Measurements from ENCODE around the gene NOC4L.
A peak's percentile ranks its signal among the peaks of the same experiment; 100 is the strongest.

The NOC4L gene

DNA sequence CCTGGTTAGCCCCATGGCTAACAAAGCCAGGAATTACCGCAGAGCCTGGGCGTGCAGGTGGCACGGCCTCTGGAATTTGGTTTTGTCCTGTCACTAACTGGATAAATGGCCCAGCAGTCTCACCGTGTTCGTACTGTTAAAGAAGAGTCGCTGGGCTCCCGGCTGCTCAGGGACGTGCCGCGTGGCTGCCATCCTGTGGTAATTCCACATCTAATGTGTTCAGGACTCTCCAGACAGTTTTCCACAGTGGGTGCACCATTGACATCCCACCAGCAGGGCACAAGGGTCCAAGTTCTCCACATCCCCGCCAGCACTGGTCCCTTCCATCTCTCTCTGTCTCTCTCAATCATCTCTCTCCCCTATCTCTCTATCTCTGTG is 19.6 kb downstream of the NOC4L start:
- H3K9ac ChIP-seq: peak overlapping the region in 5 of 11 experiments; percentile 72 to 79 (median 78); a peak in 3 of 22 replicates
- peak overlapping the region in 1 of 10 experiments; percentile 62; a peak in 2 of 20 replicates for H3K4me3 ChIP-seq
- H3K27me3 ChIP-seq: peaks cover 13 to 39% (median 27%) of the 10 kb centered on the region in 11 experiments; a peak in 20 of 22 replicates
- no peaks in the 10 kb centered on the region for H3K36me3 ChIP-seq
- H3K4me1 ChIP-seq: peaks cover 43 to 67% (median 61%) of the 10 kb centered on the region in 10 experiments
- peak overlapping the region; percentile 88 to 99 (median 93); a peak in 20 of 22 replicates for H3K4me2 ChIP-seq
- TF ChIP-seq Cebpa-rat (IDR thresholded peaks at IDR 0.05): no peak
- peak overlapping the region in 9 of 11 experiments; percentile 69 to 89 (median 81); a peak in 11 of 22 replicates for H3K27ac ChIP-seq
- H4K20me1 ChIP-seq: peaks cover 0 to 22% (median 0%) of the 10 kb centered on the region in 11 experiments; a peak in 4 of 22 replicates
- H3K9me3 ChIP-seq (replicated peaks in 1 of 11): peaks cover 0 to 8% (median 0%) of the 10 kb centered on the region in 11 experiments; a peak in 8 of 22 replicates

DNA sequence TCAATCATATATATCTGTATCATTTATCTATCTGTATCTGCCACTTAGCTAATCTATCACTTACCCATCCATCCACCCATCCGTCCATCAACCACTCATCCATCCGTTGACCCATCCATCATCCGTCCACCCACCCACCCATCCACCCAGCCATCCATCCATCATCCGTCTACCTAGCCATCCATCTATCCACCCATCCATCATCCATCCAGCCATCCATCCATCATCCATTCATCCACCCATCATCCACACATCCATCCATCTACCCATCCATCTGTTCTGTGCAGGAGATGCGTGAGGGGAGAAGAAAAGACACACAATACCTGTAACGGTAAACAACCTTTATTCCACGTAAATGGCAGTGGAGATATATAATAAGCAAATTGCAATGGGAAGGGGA is 20.2 kb downstream of the NOC4L start:
- no peak overlapping the region for H3K4me3 ChIP-seq
- TF ChIP-seq Cebpa-rat (IDR thresholded peaks at IDR 0.05): no peak

DNA sequence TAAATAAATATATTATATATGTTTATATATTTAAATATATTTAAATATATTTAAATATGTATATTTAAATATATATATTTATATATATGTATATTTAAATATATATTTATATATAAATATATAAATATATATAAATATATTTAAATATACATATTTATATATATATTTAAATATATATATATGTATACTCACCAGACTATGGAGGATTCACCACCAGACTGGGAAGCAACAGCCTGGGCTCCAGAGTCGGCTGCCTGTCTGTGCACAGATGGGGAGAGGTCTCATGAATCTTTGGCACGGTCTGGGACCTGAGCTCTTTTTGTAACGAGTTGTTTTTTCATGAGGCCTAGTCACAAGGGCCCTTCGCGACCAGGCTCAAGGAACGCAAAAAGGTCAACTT is 21.3 kb downstream of the NOC4L start:
- Histone ChIP-seq H3K9me3 (replicated peaks in 1 of 11) (peaks cover 0 to 8% (median 0%) of the 10 kb centered on the region in 11 experiments; a peak in 8 of 22 replicates), H3K9ac (no peak overlapping the region), H4K20me1 (peaks cover 0 to 16% (median 0%) of the 10 kb centered on the region in 11 experiments; a peak in 4 of 22 replicates), H3K4me2 (no peak overlapping the region), H3K4me1 (peaks cover 37 to 66% (median 60%) of the 10 kb centered on the region in 10 experiments), H3K27me3 (peaks cover 13 to 40% (median 34%) of the 10 kb centered on the region in 11 experiments; a peak in 20 of 22 replicates), H3K4me3 (no peak overlapping the region), H3K36me3 (no peaks in the 10 kb centered on the region), H3K27ac (no peak overlapping the region)
- no peak for TF ChIP-seq Cebpa-rat (IDR thresholded peaks at IDR 0.05)

More for the DNA sequence above, 20.2 kb downstream of the NOC4L start:
- Histone ChIP-seq H3K27me3 (peaks cover 13 to 39% (median 27%) of the 10 kb centered on the region in 11 experiments; a peak in 20 of 22 replicates), H3K4me1 (peaks cover 43 to 64% (median 59%) of the 10 kb centered on the region in 10 experiments), H4K20me1 (peaks cover 0 to 22% (median 0%) of the 10 kb centered on the region in 11 experiments; a peak in 3 of 22 replicates), H3K27ac (no peak overlapping the region), H3K4me2 (0 out of 22 replicates have a peak overlapping the region, but pooled peaks of 1 of the 11 experiments have one; percentile 99), H3K9ac (no peak overlapping the region), H3K36me3 (no peaks in the 10 kb centered on the region), H3K9me3 (replicated peaks in 1 of 11) (peaks cover 0 to 8% (median 0%) of the 10 kb centered on the region in 11 experiments; a peak in 8 of 22 replicates)

DNA sequence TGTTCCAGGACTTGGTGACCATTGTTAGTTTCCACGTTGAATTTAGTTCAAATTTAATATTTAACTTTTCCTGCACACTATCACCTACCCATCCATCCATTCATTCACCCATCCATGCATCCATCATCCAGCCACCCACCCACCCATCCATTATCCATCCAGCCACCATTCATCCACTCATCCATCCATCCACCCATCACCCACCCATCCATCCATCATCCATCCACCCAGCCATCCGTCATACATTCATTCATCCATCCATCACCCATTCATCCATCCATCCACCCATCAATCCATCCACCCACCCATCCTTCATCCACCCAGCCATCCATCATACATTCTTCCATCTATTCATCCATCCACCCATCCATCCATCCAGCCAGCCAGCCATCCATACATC is 21.8 kb downstream of the NOC4L start:
- TF ChIP-seq Cebpa-rat (IDR thresholded peaks at IDR 0.05): no peak
- H3K9ac ChIP-seq: no peak overlapping the region

DNA sequence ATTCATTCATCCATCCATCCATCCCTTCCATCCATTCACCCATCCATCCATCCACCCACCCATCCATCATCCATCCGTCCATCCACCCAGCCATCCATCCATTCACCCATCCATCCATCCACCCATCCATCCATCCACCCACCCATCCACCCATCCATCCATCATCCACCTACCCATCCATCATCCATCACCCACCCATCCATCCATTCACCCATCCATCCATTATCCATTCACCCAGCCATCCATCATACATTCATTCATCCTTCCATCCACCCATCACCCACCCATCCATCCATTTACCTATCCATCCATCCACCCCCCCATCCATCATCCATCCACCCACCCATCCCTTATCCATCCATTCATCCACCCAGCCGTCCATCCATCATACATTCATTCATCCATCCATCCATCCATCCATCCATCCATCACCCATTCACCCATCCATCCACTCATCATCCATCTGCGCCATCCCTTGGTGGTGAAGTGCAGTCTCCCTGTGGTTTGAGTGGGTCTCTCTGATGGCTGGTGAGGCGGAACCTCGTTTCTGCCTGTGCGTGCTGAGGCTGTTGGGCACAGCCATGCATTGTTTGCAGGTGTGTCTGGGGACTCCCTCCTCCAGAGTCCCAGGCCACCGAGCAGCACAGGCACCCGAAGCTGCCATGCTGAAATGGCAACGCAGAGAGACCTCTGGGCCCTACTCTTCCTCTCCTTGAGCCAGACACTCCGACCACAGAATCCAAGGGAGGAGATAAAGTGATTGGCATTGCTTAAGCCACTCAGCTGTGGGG is 22.7 kb downstream of the NOC4L start:
- Histone ChIP-seq H3K4me1 (peaks cover 40 to 73% (median 70%) of the 10 kb centered on the region in 10 experiments), H3K27ac (peak overlapping the region in 9 of 11 experiments; percentile 53 to 90 (median 72); a peak in 17 of 22 replicates), H3K9me3 (replicated peaks in 1 of 11) (no peaks in the 10 kb centered on the region), H3K27me3 (peaks cover 13 to 50% (median 34%) of the 10 kb centered on the region in 11 experiments; a peak in 20 of 22 replicates), H3K4me2 (peak overlapping the region; percentile 80 to 91 (median 84)), H3K36me3 (no peaks in the 10 kb centered on the region), H4K20me1 (peaks cover 0 to 16% (median 0%) of the 10 kb centered on the region in 11 experiments; a peak in 3 of 22 replicates), H3K9ac (peak overlapping the region in 6 of 11 experiments; percentile 38 to 78 (median 64); a peak in 9 of 22 replicates), H3K4me3 (peak overlapping the region in 3 of 10 experiments; percentile 6 to 51 (median 24); a peak in 3 of 20 replicates)
- TF ChIP-seq Cebpa-rat (IDR thresholded peaks at IDR 0.05): no peak

More for the DNA sequence above, 21.8 kb downstream of the NOC4L start:
- Histone ChIP-seq H3K4me1 (peaks cover 37 to 68% (median 65%) of the 10 kb centered on the region in 10 experiments), H3K27me3 (peaks cover 13 to 43% (median 33%) of the 10 kb centered on the region in 11 experiments; a peak in 20 of 22 replicates), H4K20me1 (peaks cover 0 to 13% (median 0%) of the 10 kb centered on the region in 11 experiments; a peak in 3 of 22 replicates), H3K36me3 (no peaks in the 10 kb centered on the region), H3K4me2 (no peak overlapping the region), H3K4me3 (no peak overlapping the region), H3K9me3 (replicated peaks in 1 of 11) (peaks cover 0 to 6% (median 0%) of the 10 kb centered on the region in 11 experiments; a peak in 8 of 22 replicates), H3K27ac (no peak overlapping the region)

DNA sequence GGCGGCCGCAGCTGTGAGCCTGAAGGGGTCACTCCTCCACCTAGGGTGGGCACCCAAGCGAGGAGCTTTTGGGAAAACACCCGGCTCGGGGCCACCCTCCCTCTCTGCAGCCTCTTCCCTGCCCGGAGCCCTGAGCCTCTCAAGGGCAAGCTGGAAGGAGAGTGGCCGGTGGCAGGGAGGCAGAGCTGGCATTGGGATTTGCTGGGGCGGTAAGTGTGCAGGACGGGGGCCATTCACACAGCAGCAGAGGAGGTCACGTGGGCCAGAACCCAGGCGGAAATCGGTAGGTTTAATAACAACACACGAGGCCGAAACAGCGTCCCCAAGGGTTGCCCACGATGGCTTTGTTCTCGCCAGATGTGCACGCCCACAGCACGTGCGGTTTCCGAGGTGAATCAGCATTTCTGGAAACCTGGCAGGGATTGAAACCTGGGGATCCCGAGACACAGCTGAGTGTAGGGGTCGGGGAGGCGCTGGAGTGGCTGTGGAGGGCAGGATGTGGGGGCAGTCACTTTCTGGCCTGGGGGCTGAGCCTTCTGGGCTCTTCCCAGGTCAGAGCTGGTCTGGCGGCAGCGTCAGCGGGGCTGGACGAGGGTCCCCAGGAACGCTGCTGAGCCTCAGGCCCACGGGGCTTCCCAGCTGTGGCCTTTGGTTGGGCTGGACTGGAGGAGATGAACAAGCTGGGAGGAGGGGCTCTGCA is 23.5 kb downstream of the NOC4L start:
- peak overlapping the region in 5 of 10 experiments; percentile 6 to 51 (median 24); a peak in 6 of 20 replicates for H3K4me3 ChIP-seq
- H3K27ac ChIP-seq: peak overlapping the region in 10 of 11 experiments; percentile 38 to 90 (median 71); a peak in 19 of 22 replicates
- H3K9ac ChIP-seq: peak overlapping the region in 10 of 11 experiments; percentile 22 to 78 (median 54); a peak in 18 of 22 replicates
- H4K20me1 ChIP-seq: peaks cover 0 to 19% (median 0%) of the 10 kb centered on the region in 11 experiments; a peak in 3 of 22 replicates
- no peak for TF ChIP-seq Cebpa-rat (IDR thresholded peaks at IDR 0.05)
- no peaks in the 10 kb centered on the region for H3K36me3 ChIP-seq
- no peaks in the 10 kb centered on the region for H3K9me3 ChIP-seq (replicated peaks in 1 of 11)
- H3K27me3 ChIP-seq: peaks cover 16 to 55% (median 34%) of the 10 kb centered on the region in 11 experiments; a peak in 20 of 22 replicates
- H3K4me1 ChIP-seq: peaks cover 38 to 73% (median 70%) of the 10 kb centered on the region in 10 experiments
- peak overlapping the region; percentile 80 to 91 (median 84) for H3K4me2 ChIP-seq

DNA sequence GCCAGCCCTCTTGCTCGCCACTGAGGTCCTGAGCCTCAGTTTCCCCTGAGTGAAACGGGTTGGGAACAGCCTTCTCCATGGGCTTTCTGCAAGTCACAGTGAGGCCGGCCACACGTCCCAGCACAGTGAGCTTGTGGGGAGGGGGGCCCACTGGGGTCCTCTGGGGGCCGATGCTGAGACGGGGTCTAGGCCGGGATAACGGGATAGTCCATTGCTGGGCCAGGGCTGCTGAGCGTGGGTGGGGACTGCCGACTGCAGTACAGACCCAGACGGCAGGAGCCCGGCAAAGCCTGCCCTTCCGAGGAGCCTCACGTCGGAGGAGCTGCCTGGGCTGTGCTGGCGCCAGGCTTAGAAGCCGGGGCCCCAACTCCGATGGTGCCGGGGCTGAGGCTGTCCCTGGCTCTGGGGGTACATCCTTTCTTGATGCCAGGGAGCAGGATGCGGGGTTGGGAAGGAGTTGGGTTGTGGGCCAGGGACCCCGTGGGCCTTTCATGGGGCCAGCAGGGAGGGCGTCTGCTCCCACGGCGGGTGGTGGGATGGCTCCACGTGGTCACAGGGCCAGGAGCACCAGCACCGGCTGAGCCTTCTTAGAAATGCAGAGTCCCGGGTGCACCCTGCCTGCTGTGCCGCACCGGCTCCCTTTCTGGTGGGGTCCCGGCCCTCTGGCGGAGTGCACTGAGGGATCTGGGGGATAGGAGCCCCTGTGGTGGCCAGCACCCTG is 24.2 kb downstream of the NOC4L start:
- peak overlapping the region; percentile 80 to 91 (median 84) for H3K4me2 ChIP-seq
- peak overlapping the region in 10 of 11 experiments; percentile 38 to 90 (median 71); a peak in 19 of 22 replicates for H3K27ac ChIP-seq
- peaks cover 15 to 56% (median 34%) of the 10 kb centered on the region in 11 experiments; a peak in 20 of 22 replicates for H3K27me3 ChIP-seq
- no peak for TF ChIP-seq Cebpa-rat (IDR thresholded peaks at IDR 0.05)
- H3K9ac ChIP-seq: peak overlapping the region in 10 of 11 experiments; percentile 22 to 78 (median 54); a peak in 17 of 22 replicates
- H3K4me1 ChIP-seq: peaks cover 38 to 73% (median 70%) of the 10 kb centered on the region in 10 experiments
- H3K36me3 ChIP-seq: no peaks in the 10 kb centered on the region
- peaks cover 0 to 20% (median 0%) of the 10 kb centered on the region in 11 experiments; a peak in 4 of 22 replicates for H4K20me1 ChIP-seq
- H3K9me3 ChIP-seq (replicated peaks in 1 of 11): no peaks in the 10 kb centered on the region
- H3K4me3 ChIP-seq: peak overlapping the region in 2 of 10 experiments; percentile 24; a peak in 2 of 20 replicates

Data from BLaER1 treated with 17β-estradiol and CSF1 and Interleukin-3, amounts not matched to agents 10 nM and 100 nM (cell line).